PC-3 (cell line): Measurements from ENCODE around the gene PDHB. TPM values are rescaled to one million over a fixed set of nuclear protein-coding genes. Genes with fewer than 3 reads are reported as not detected.
"Not testable (repeated sequence)": the region's sequence is repeated elsewhere in the genome, so short reads cannot be mapped to it uniquely, and the experiment has no call there.

Experiments
- ATAC-seq: fragments of 200-7000 bp; cut with Tn5 transposase; 2 replicates; pipeline ENCODE4 v1.9.1; 2020; ENCODE audit warnings: mild to moderate bottlenecking, moderate library complexity
- BruUV-seq: library from RNA; stranded (reverse); fragments of 400-500 nt; replicated peaks from 2 replicates; lab custom pipeline; 2021; lab: Mats Ljungman, UMichigan
- CTCF ChIA-PET: fragments of 300-600 bp; sonication (Branson Sonifier 250); formaldehyde crosslinking; loops from one replicate; lab custom pipeline; 2022; ENCODE audit warnings: antibody characterized with exemption; lab: Charles Lee
- POLR2A ChIA-PET: fragments of 300-600 bp; sonication (Branson Sonifier 250); formaldehyde crosslinking; loops from one replicate; lab custom pipeline; 2022; ENCODE audit warnings: antibody characterized with exemption; ENCODE audit not compliant: unreplicated experiment; lab: Charles Lee
- DNase-seq: peaks from one replicate; pipeline ENCODE4 v3.0.0-alpha.2; 2015
- H2AFZ ChIP-seq: fragments of 300-600 bp; sonication (generic); 2 replicates; pipeline ENCODE4 v1.6.0; 2016; ENCODE audit warnings: antibody characterized with exemption, low read length
- H3F3A ChIP-seq: fragments of 300-600 bp; sonication (generic); one replicate; pipeline ENCODE4 v1.6.0; 2017; ENCODE audit warnings: antibody characterized with exemption, low read length, control low read depth, mild to moderate bottlenecking; ENCODE audit not compliant: unreplicated experiment
- H3K27ac ChIP-seq: fragments of 300-600 bp; sonication (generic); 2 replicates; pipeline ENCODE4 v1.5.1; 2016; ENCODE audit warnings: mild to moderate bottlenecking, low read length
- H3K27me3 ChIP-seq: fragments of 300-600 bp; sonication (generic); 2 replicates; pipeline ENCODE4 v1.6.1; 2016; ENCODE audit warnings: low read length, mixed read lengths
- H3K36me3 ChIP-seq: fragments of 300-600 bp; sonication (generic); 2 replicates; pipeline ENCODE4 v1.6.1; 2016; ENCODE audit warnings: low read depth, mixed run types, low read length, mixed read lengths
- H3K4me1 ChIP-seq: fragments of 300-600 bp; sonication (generic); 2 replicates; pipeline ENCODE4 v1.5.1; 2016; ENCODE audit warnings: low read length; ENCODE audit not compliant: insufficient read depth
- H3K4me2 ChIP-seq: fragments of 300-600 bp; sonication (generic); 2 replicates; pipeline ENCODE4 v1.6.0; 2016; ENCODE audit warnings: low read length
- H3K4me3 ChIP-seq: fragments of 300-600 bp; sonication (generic); 2 replicates; pipeline ENCODE4 v1.5.1; 2016; ENCODE audit warnings: mild to moderate bottlenecking, low read length, mixed read lengths
- H3K79me2 ChIP-seq: fragments of 300-600 bp; sonication (generic); 2 replicates; pipeline ENCODE4 v1.6.1; 2017; ENCODE audit warnings: low read length, mixed read lengths
- H3K9ac ChIP-seq: fragments of 300-600 bp; sonication (generic); 2 replicates; pipeline ENCODE4 v1.6.0; 2016; ENCODE audit warnings: mild to moderate bottlenecking, low read length
- H3K9me2 ChIP-seq: fragments of 300-600 bp; sonication (generic); replicated peaks from 2 replicates; pipeline ENCODE4 v1.6.1; 2016; ENCODE audit warnings: mixed run types, low read length, mixed read lengths
- H3K9me3 ChIP-seq: fragments of 300-600 bp; sonication (generic); 2 replicates; pipeline ENCODE4 v1.6.1; 2016; ENCODE audit warnings: low read length, mixed read lengths
- H4K20me1 ChIP-seq: fragments of 300-600 bp; sonication (generic); 2 replicates; pipeline ENCODE4 v1.6.1; 2016; ENCODE audit warnings: low read length, mixed read lengths
- EZH2 ChIP-seq: fragments of 300-600 bp; sonication (generic); IDR thresholded peaks from one replicate; pipeline ENCODE4 v1.6.1; 2017; ENCODE audit warnings: antibody characterized with exemption, mild to moderate bottlenecking, low read length; ENCODE audit not compliant: unreplicated experiment
- EZH2phosphoT487 ChIP-seq: fragments of 300-600 bp; sonication (generic); IDR thresholded peaks from 2 replicates; pipeline ENCODE4 v1.6.1; 2018; ENCODE audit warnings: mild to moderate bottlenecking, antibody characterized with exemption, low read length, borderline replicate concordance
- intact Hi-C: fragments of 100-400 bp; cut with micrococcal nuclease; formaldehyde crosslinking; loops from 2 replicates; pipeline ENCODE4 v1.9.0; 2023
- total RNA-seq: library from RNA; depleted of rRNA; stranded (reverse); fragments of >200 nt; gene quantifications from 2 replicates; pipeline ENCODE4 v1.2.3, GENCODE V29; 2014
- TF ChIP-seq, protein P1 (sequence below): fragments of 300-600 bp; sonication (generic); conservative IDR thresholded peaks from 2 replicates; pipeline ENCODE4 v1.5.1; 2017; ENCODE audit warnings: antibody characterized with exemption, low read depth, mild to moderate bottlenecking, low read length

PDHB gene
- total RNA-seq, 1 experiment from 2014 or later: 103 TPM

DNA sequence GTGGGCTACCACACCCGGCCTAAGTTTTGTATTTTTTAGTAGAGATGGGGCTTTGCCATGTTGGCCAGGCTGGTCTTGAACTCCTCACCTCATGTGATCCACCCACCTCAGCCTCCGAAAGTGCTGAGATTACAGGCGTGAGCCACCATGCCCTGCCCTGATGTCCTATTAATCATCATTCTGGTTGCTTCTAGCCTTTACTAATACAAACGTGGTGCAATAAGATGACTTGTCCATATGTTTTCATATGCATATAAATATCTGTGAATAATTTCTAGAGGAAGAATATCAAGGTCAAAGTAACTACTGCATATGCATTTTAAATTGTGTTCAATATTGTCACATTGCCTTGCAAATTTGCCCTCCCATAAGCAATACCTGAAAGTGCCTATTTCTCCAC lies 25.5 kb upstream of the PDHB start:
- Histone ChIP-seq H3K9ac (no peak overlapping the region), H3K4me3 (no peak overlapping the region), H2AFZ (no peak overlapping the region), H3K27ac (no peak overlapping the region), H3K79me2 (no peaks in the 10 kb centered on the region), H3K4me1 (peaks cover 13% of the 10 kb centered on the region), H3F3A (no peaks in the 10 kb centered on the region), H3K27me3 (no peaks in the 10 kb centered on the region), H3K9me2 (no peaks in the 10 kb centered on the region), H3K9me3 (peaks cover 4% of the 10 kb centered on the region; the same call in 1 of the 2 replicates), H4K20me1 (no peaks in the 10 kb centered on the region), H3K36me3 (no peaks in the 10 kb centered on the region), H3K4me2 (no peak overlapping the region)
- CTCF ChIA-PET: no interaction called here
- BruUV-seq: no TSS peak
- POLR2A ChIA-PET: no interaction called here
- TF ChIP-seq, protein P1, sequence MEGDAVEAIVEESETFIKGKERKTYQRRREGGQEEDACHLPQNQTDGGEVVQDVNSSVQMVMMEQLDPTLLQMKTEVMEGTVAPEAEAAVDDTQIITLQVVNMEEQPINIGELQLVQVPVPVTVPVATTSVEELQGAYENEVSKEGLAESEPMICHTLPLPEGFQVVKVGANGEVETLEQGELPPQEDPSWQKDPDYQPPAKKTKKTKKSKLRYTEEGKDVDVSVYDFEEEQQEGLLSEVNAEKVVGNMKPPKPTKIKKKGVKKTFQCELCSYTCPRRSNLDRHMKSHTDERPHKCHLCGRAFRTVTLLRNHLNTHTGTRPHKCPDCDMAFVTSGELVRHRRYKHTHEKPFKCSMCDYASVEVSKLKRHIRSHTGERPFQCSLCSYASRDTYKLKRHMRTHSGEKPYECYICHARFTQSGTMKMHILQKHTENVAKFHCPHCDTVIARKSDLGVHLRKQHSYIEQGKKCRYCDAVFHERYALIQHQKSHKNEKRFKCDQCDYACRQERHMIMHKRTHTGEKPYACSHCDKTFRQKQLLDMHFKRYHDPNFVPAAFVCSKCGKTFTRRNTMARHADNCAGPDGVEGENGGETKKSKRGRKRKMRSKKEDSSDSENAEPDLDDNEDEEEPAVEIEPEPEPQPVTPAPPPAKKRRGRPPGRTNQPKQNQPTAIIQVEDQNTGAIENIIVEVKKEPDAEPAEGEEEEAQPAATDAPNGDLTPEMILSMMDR: no peak
- TF ChIP-seq EZH2 (no peak), EZH2phosphoT487 (no peak)
- no peak for ATAC-seq
- no peak for DNase-seq
- intact Hi-C loops: no loop called here

DNA sequence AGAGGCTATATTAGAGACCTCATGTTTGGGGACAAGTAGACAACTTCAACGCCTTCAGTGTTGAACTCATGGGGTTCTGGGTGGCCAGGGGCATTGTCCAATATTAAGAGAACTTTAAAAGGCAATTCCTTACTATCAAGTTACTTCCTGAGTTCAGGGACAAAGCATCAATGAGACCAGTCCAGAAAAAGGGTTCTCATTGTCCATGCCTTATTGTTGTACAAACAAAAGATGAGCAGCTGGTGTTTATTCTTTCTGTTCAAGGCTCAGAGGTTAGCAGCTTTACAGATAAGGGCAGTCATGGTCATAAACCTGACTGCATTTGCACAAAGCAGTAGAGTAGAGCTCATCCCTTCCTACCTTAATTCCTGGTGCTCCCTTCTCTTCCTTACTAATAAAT lies 18.5 kb upstream of the PDHB start:
- H4K20me1 ChIP-seq: no peaks in the 10 kb centered on the region
- ATAC-seq: no peak
- no peaks in the 10 kb centered on the region for H3K36me3 ChIP-seq
- no peak overlapping the region for H3K27ac ChIP-seq
- no peaks in the 10 kb centered on the region for H3K27me3 ChIP-seq
- POLR2A ChIA-PET: no interaction called here
- DNase-seq: no peak
- intact Hi-C loops: no loop called here
- no peak overlapping the region for H3K9ac ChIP-seq
- H3K4me2 ChIP-seq: no peak overlapping the region
- H3K9me3 ChIP-seq: peaks cover 4% of the 10 kb centered on the region; the same call in 1 of the 2 replicates
- H3F3A ChIP-seq: no peaks in the 10 kb centered on the region
- no peak overlapping the region for H2AFZ ChIP-seq
- H3K9me2 ChIP-seq: no peaks in the 10 kb centered on the region
- H3K79me2 ChIP-seq: no peaks in the 10 kb centered on the region
- TF ChIP-seq, protein P1: no peak
- no peak for TF ChIP-seq EZH2
- no peak for TF ChIP-seq EZH2phosphoT487
- H3K4me3 ChIP-seq: no peak overlapping the region
- H3K4me1 ChIP-seq: no peaks in the 10 kb centered on the region
- CTCF ChIA-PET: no interaction called here
- BruUV-seq: no TSS peak

DNA sequence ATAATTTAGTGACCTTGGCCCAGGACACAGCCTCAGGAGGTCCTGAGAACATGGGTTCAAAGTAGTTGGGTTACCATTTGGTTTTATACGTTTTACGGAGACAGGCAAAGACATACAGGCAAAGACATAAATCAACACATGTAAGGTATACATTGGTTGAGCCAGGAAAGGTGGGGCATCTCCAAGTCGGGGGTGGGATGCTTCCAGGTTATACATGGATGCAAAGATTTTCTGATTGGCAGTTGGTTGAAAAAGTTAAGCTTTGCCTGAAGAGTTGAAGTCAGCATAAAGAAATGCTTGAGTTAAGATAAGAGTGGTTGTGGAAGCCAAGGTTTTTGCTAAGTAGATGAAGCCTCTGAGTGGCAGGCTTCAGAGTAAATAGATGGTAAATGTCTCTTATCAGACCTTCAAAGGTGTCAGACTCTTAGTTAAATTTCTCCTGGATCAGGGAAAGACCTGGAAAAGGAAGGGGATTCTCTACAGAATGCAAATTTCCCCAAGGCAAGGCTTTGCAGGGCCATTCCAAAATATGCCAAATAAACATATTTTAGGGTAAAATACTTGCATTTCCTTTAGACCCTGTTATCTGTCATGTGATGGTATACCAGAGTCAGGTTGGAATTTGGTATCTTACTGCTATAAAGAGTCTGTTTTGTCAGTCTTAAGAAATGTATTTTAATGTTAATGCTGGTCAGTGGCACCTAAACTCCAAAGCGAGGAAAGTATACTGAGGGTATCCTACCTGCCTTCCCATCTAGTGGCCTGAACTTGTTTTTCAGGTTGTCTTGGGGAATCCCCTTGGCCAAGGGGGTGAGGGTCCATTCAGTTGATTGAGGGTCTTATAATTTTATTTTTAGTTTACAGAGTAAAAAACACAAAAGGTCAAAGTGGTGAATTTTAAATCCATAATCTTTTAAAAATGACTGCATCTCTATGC lies 8.2 kb upstream of the PDHB start:
- no peaks in the 10 kb centered on the region for H3K79me2 ChIP-seq
- ATAC-seq (no peak), DNase-seq (no peak)
- POLR2A ChIA-PET: no interaction called here
- no peak overlapping the region for H2AFZ ChIP-seq
- no peaks in the 10 kb centered on the region for H3K9me3 ChIP-seq
- no peaks in the 10 kb centered on the region for H3F3A ChIP-seq
- no peak overlapping the region for H3K27ac ChIP-seq
- TF ChIP-seq EZH2 (no peak), EZH2phosphoT487 (no peak)
- TF ChIP-seq, protein P1: no peak
- H3K4me1 ChIP-seq: no peaks in the 10 kb centered on the region
- CTCF ChIA-PET: no interaction called here
- H3K4me3 ChIP-seq: no peak overlapping the region
- H4K20me1 ChIP-seq: no peaks in the 10 kb centered on the region
- intact Hi-C loops: no loop called here
- H3K27me3 ChIP-seq: no peaks in the 10 kb centered on the region
- H3K9me2 ChIP-seq: no peaks in the 10 kb centered on the region
- H3K36me3 ChIP-seq: no peaks in the 10 kb centered on the region
- no peak overlapping the region for H3K9ac ChIP-seq
- BruUV-seq: no TSS peak
- H3K4me2 ChIP-seq: no peak overlapping the region

DNA sequence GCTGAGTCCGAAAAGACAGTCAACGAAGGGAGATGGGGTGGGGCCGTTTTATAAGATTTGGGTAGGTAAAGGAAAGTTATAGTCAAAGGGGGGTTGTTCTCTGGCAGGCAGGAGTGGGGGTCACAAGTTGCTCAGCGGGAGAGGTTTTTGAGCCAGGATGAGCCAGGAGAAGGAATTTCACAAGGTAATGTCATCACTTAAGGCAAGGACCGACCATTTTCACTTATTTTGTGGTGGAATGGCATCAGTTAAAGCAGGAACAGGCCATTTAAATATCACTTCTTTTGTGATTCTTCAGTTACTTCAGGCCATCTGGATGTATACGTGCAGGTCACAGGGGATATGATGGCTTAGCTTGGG lies 7.3 kb upstream of the PDHB start:
- H3K36me3 ChIP-seq, CTCF ChIA-PET, H3F3A ChIP-seq, H3K27me3 ChIP-seq, H3K9me3 ChIP-seq, H3K79me2 ChIP-seq, H3K4me3 ChIP-seq, H3K27ac ChIP-seq, ATAC-seq, BruUV-seq, H4K20me1 ChIP-seq, H3K4me1 ChIP-seq, H3K9me2 ChIP-seq, H3K9ac ChIP-seq, DNase-seq, intact Hi-C loops, H3K4me2 ChIP-seq, POLR2A ChIA-PET, H2AFZ ChIP-seq: not testable (repeated sequence)
